Measurements from ENCODE around the gene F2R.
"Not testable (repeated sequence)": the region's sequence is repeated elsewhere in the genome, so short reads cannot be mapped to it uniquely, and the experiment has no call there.

Gene F2R

GRCh38 chr5:76715736-76716455 is at the start of gene F2R:
F2R (plus strand) TSS chr5:76716126; CDS start chr5:76716308, 182 bp downstream.
- peak; percentile 45 to 65 for DNase-seq

DNA sequence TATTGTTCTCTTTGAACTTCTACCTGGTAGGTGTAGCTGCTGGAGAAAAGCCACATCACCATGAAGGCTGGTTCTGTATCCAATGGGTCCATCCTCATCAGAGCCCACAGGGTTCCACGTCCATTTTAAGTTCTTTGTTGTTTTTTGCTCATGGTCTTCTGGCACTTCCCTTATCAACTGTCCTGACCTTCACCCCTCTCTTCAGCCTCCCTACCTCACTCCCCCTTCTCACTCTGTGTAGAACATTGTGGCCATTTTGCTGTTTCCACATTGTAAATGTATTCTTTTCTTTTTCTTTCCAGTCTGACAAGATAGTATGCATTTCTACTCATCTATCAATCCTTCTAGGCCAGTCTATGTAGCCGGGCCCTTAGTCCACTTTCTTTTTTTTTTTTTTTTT is 48.4 kb upstream of the F2R start:
- DNase-seq, result no peak

- DNase-seq, result no peak
These were observed 46.7 kb upstream of the F2R start for GRCh38 chr5:76669245-76669644.

DNA sequence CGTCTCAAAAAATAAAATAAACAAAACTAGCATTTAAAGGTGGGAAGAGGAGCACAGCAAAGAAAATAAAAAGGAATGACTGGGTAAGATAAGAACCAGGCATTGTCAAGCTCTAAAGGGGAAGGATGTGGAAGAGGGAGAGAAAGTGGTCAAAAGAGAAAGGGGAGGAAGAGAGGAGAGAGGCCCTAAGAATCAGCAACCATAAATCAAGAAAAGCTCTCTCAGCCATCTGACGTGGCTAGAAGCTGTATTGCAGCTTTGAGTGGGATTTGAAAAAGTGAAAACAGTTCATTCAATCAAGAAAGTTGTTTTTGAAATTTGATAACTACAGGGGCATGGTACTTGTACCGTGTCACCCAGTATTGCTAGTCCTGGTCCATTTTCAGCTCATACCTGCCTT is 45.4 kb upstream of the F2R start:
- DNase-seq, result no peak

- DNase-seq, result no peak
These were observed 43.7 kb upstream of the F2R start for GRCh38 chr5:76672242-76672641.

- no peak for DNase-seq
These were observed 42.8 kb upstream of the F2R start for GRCh38 chr5:76673125-76673524.

DNA sequence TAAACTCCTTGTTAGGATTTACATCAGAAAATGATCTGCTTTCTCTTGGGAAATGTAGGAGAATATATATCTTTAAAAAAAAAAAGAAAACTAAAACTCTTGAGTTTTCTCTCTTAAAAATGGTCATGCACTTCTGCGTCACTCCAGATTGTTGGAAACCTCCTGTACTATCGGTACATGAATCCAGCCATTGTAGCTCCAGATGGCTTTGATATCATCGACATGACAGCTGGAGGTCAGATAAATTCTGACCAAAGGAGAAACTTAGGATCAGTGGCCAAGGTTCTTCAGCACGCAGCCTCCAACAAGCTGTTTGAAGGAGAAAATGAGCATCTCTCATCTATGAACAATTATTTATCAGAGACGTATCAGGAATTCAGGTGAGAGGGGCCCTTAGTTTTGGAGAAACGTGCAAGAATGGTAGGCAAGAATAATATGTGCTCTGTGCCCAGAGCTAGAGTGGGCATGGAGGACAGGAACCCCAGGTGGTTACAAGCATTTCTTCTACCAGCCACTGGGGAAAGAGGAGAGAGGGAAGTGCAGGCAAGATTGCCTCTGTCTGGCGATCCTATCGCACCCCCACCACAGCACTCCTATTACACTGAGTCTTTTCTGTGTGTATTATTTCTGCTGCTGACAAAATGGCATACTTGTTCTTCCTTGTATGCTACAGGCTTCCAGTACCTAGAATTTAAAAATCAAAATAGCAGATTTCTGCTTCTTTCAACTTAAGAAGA is 41.4 kb upstream of the F2R start:
- no peak for DNase-seq

- DNase-seq, result no peak
These were observed 40.6 kb upstream of the F2R start for GRCh38 chr5:76675364-76675763.

DNA sequence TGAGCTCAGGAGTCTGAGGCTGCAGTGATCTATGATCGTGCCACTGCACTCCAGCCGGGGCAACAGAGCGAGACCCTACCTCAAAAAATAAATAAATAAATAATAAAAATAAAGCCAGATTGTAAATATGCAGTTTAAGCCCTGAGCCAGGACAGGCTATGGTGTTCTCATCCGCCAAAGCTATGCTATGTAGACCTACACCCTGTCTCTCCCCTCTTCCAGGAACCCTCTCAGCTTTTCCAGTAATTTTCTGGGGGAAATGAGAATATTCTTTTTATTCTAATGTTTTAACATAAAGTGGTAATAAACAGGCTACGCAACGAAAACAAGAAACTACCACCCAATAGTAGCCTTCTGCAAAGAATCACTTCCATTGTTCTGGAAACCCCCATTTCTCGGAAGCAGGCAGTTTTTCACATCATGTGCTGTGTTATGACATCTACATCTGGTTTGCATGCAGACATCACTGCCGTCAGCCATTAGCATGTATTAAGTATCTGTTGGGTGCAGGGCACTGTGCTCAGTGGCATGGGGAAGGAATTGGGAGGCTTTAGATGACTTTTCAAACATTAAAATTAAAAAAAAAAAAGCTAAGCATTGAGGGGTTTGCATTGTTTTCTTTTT is 38.0 kb upstream of the F2R start:
- DNase-seq, result no peak

DNA sequence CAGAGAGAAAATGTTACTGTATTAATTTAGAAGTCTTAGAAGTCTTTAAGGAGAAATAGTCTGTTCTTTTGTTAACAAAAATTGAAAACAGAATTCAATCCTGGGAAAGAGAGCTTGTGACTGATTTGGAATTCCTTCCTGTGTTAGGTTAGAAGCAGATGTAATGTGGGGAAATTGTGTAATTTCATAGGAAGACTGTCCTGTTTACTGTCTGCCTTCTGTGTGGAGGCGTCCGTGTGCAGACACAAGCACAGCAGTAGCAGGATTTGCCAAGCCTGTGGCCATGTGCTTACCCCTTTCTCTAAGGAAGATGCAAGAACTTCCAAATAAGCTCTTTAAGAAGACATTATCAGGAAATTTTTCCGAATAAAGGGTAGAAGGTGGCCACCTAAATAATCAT is 36.7 kb upstream of the F2R start:
- DNase-seq, result no peak

DNA sequence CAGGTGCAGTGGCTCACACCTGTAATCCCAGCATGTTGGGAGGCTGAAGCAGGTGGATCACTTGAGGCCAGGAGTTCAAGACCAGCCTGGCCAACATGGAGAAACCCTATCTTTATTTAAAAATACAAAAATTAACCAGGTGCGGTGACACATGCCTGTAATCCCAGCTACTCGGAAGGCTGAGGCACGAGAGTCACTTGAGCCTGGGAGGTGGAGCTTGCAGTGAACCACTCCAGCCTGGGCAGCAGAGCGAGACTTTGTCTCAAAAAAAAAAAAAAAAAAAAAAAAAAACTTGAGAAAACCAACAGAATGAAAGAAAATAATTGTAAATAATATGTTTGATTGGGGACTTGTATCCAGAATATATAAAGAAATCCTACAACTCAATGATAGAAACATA is 35.1 kb upstream of the F2R start:
- DNase-seq, result not testable (repeated sequence)

DNA sequence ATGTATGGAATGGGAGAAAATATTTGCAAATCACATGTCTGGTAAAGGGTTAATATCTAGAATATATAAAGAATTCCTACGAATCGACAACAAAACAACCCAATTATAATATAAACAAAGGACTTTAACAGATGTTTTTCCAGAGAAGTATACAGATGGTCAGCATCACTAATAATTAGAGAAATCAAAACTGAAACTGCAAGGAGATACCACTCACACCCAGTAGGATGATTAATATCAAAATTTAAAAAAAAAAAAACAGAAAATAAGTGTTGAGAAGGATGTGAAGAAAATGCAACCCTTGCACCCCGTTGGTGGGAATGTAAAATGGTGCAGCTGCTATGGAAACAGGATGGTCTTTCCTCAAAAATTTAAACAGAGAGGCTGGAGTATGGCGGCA is 34.6 kb upstream of the F2R start:
- no peak for DNase-seq

DNA sequence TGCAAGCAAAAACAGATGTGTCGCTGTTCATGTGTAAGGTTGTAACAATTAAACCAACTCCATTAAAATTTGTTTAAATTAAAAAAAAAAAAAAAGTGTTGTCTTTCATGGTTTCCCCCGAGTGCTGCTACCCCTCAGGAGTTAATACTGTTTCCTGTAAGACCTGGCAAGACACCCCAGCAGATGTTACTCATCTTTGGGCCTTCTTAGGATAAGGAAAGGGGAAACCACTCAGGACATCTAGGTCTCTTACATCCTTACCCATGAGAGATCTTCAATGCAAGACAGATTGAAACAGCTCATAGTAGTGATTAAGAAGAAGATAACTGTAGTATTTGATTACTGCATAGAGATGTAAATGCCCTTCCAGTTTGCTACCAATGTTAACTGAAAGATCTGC is 33.5 kb upstream of the F2R start:
- no peak for DNase-seq

DNA sequence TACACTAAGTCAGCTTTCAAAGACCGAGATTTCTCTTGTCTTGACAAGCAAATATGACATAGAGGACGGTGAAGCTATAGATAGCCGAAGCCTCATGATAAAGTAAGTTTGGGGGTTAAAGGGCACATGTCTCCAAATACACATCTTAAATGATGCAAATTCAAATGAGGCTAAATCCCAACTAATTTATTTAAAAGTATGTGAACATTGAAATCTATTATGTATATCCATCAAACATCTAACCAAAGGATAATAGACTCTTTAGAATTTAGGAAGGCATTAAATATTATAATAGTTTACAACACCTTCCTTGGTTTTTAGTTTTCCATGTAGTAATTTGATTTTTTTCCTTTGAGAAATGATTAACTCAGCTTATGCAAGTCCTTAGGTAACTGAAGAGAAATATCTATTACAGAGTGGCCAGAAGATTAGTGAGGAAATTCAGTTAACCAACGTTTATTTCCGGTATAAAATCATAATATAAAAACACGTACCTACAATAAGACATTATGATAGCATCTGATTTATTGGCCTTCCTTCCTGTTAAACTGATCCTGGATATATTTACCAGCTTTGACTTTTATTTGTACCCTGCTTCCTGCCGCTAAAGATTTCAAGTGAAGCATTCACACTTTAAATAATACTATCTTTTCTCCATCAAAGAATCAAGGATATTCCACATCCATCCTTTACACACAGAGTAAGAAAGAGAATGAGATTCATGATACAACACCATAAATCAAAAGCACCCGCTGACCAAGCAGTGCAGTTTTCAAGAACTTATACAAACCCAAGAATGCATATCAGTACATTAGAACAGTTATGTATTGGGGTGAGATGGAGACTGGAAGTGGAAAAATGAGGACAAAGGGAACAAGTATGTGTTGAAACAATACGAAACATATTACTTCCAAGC is 31.9 kb upstream of the F2R start:
- DNase-seq, result no peak

DNA sequence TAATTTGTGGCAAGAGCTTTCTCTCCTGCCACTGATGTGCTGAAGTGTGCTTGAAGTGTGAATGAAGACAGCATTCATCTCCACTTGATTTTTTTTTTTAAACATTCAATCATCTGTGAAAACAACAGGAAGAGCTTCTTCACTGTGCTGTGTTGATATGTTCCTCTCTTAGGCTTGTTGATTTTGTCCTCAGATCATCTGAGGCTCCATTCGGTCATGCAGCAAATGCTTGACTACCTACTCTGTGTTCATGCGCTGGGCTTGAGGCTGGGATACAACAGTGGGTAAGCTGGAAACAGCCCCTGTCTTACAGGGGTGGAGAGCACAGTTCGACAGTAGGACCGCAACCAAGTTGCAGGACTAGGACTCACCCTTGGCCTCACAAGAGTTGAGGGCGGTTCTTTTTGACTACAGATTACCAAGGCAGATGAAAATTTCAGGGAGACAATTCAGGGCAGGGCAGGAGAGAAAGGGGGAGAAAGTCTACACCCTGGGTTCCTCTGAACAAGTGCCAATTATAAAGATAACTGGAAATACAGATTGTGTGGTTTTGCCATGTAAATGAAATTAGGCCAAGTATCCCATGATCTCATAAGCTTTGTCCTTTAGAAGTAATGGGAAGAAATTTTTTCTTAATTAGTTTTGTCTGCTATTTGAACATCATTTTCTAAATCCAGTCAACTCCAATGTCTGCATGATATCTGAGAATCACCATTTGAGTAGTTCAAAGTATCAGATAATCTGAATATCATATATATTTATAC is 31.0 kb upstream of the F2R start:
- no peak for DNase-seq

- DNase-seq, result no peak
These were observed 30.2 kb upstream of the F2R start for GRCh38 chr5:76685704-76686103.

- no peak for DNase-seq
These were observed 27.7 kb upstream of the F2R start for GRCh38 chr5:76688212-76688611.

DNA sequence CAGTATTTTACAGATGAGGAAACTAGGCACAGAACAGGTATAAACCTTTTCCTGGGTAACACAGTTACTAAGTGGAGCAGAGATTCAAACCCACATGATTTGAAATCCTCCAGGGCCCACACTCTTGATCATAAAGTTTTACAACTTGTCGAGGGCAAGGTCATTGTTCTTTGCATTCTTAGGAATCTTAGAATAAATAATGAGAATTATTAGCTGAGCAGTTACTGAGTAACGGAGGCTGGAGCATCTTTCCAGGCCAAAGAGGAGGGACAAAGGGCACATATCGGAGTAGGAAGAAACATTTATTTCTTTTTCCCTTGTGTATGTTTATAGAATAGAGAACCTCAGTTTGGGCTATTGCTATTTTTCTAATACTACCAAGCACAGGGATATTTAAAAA is 27.1 kb upstream of the F2R start:
- DNase-seq, result no peak

GRCh38 chr5:76689321-76690036 is 26.4 kb upstream of the F2R start:
- no peak for DNase-seq

GRCh38 chr5:76690037-76690679 is 25.8 kb upstream of the F2R start:
- DNase-seq, result no peak
